Adipocyte (in vitro differentiated cells): ENCODE data around the gene CCL23.

Experiments used
- DNase-seq: peaks from one replicate; pipeline ENCODE4 v3.0.0-alpha.2; 2015; ENCODE audit warnings: low read depth
- H3K27me3 ChIP-seq: replicated peaks from 2 replicates; pipeline ENCODE4 v1.7.0; 2013; ENCODE audit warnings: mild to moderate bottlenecking, low read length, moderate library complexity; ENCODE audit not compliant: control insufficient read depth, insufficient read depth
- H3K36me3 ChIP-seq: 2 replicates; pipeline ENCODE4 v1.7.0; 2013; ENCODE audit warnings: low read length, mild to moderate bottlenecking, moderate library complexity; ENCODE audit not compliant: control insufficient read depth, insufficient read depth, severe bottlenecking
- H3K4me1 ChIP-seq: 2 replicates; pipeline ENCODE4 v1.7.0; 2013; ENCODE audit warnings: mild to moderate bottlenecking, low read length, moderate library complexity; ENCODE audit not compliant: control insufficient read depth, insufficient read depth
- H3K4me3 ChIP-seq: 2 replicates; pipeline ENCODE4 v1.7.0; 2013; ENCODE audit warnings: mild to moderate bottlenecking, low read length, moderate library complexity
- H3K9ac ChIP-seq: 2 replicates; pipeline ENCODE4 v1.7.0; 2013; ENCODE audit warnings: mild to moderate bottlenecking, low read length, moderate library complexity
- H3K9me3 ChIP-seq: 2 replicates; pipeline ENCODE4 v1.7.0; 2013; ENCODE audit warnings: mild to moderate bottlenecking, low read length, moderate library complexity; ENCODE audit not compliant: control insufficient read depth

Gene CCL23

DNA sequence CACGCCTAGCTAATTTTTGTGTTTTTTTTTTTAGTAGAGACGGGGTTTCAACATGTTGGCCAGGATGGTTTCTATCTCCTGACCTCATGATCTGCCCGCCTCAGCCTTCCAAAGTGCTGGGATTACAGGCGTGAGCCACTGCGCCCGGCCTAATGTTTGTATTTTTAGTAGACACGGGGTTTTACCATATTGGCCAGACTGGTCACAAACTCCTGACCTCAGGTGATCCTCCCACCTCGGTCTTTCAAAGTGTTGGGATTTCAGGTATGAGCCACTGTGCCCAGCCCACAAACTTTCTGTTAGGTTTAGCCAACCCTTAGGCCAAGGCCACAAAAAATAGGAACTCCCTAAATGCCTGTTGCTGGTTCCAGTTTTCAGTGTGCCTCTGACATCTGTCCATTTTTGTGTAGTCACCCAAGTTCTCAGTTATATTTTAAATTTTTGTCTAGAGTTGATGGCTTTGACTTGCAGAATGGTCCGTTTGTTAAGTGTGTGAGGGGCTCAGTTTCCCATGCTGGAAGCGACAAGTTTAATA, 49.2 kb downstream of the CCL23 start:
- no peak for DNase-seq
- no peaks in the 10 kb centered on the region for H3K36me3 ChIP-seq
- H3K27me3 ChIP-seq = peaks cover 24% of the 10 kb centered on the region
- H3K4me3 ChIP-seq = no peak overlapping the region
- no peaks in the 10 kb centered on the region for H3K9me3 ChIP-seq
- no peaks in the 10 kb centered on the region for H3K4me1 ChIP-seq
- H3K9ac ChIP-seq = no peak overlapping the region

- H3K36me3 ChIP-seq = no peaks in the 10 kb centered on the region
- H3K4me1 ChIP-seq = no peaks in the 10 kb centered on the region
- no peak overlapping the region for H3K9ac ChIP-seq
- H3K4me3 ChIP-seq = no peak overlapping the region
- peaks cover 30% of the 10 kb centered on the region for H3K27me3 ChIP-seq
- DNase-seq = no peak
- no peaks in the 10 kb centered on the region for H3K9me3 ChIP-seq
Observed at GRCh38 chr17:35965272-35965671, 52.5 kb downstream of the CCL23 start.

DNA sequence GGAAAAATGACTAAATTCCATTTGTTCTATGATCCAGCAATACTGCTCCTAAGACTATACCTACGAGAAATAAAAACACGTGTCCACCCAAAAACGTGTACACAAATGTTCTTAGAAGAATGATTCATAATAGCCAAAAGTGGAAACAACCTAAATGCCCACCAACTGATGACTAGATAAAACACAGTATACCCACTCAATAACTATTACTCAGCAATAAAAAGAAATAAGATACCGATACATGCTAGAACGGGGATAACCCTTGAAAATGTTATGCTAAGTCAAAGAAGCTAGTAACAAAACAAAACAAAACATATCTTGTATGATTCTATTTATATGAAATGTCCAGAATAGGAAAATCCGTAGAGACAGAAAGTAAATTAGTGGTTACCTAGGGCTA, 54.1 kb downstream of the CCL23 start:
- no peaks in the 10 kb centered on the region for H3K4me1 ChIP-seq
- DNase-seq = no peak
- H3K9ac ChIP-seq = no peak overlapping the region
- H3K36me3 ChIP-seq = no peaks in the 10 kb centered on the region
- H3K9me3 ChIP-seq = no peaks in the 10 kb centered on the region
- H3K27me3 ChIP-seq = peaks cover 42% of the 10 kb centered on the region
- H3K4me3 ChIP-seq = no peak overlapping the region
